WTC11 (cell line): ENCODE results near the gene SERPINE2. TPM values are rescaled to one million over a fixed set of nuclear protein-coding genes. Genes with fewer than 3 reads are reported as not detected.

Experiments used
- AR ChIP-seq: fragments of 250-450 bp; sonication (Bioruptor Pico); IDR thresholded peaks from 2 replicates; pipeline ENCODE4 v1.9.0; 2021; ENCODE audit warnings: mild to moderate bottlenecking
- CREB1 ChIP-seq: sonication (generic); formaldehyde crosslinking; IDR thresholded peaks from 2 replicates; pipeline ENCODE4 v1.8.0; 2023; ENCODE audit warnings: mild to moderate bottlenecking, missing genetic modification reagents
- CTCF ChIP-seq: fragments of 200-600 bp; IDR thresholded peaks from 2 replicates; pipeline ENCODE4 v1.8.0; 2022; ENCODE audit warnings: antibody characterized with exemption
- E2F4 ChIP-seq: sonication (generic); formaldehyde crosslinking; IDR thresholded peaks from 2 replicates; pipeline ENCODE4 v1.8.1; 2022; ENCODE audit warnings: low read depth, mild to moderate bottlenecking, moderate library complexity, missing genetic modification reagents, borderline replicate concordance
- ELF4 ChIP-seq: sonication (generic); formaldehyde crosslinking; IDR thresholded peaks from 2 replicates; pipeline ENCODE4 v1.8.1; 2022; ENCODE audit warnings: low read depth, mild to moderate bottlenecking, moderate library complexity, missing genetic modification reagents
- ESRRA ChIP-seq: sonication (generic); formaldehyde crosslinking; IDR thresholded peaks from 2 replicates; pipeline ENCODE4 v1.8.1; 2022; ENCODE audit warnings: mild to moderate bottlenecking, missing genetic modification reagents, borderline replicate concordance
- FOXJ3 ChIP-seq: sonication (generic); formaldehyde crosslinking; IDR thresholded peaks from 2 replicates; pipeline ENCODE4 v1.9.0; 2021; ENCODE audit warnings: missing genetic modification reagents, mild to moderate bottlenecking, borderline replicate concordance
- FOXP1 ChIP-seq: sonication (generic); formaldehyde crosslinking; IDR thresholded peaks from 2 replicates; pipeline ENCODE4 v1.8.0; 2022; ENCODE audit warnings: missing genetic modification reagents, mild to moderate bottlenecking, moderate library complexity, borderline replicate concordance
- HMGA2 ChIP-seq: fragments of 250-450 bp; sonication (Bioruptor Pico); IDR thresholded peaks from 2 replicates; pipeline ENCODE4 v1.4.0; 2021; ENCODE audit warnings: mild to moderate bottlenecking, moderate library complexity
- JUN ChIP-seq: sonication (generic); formaldehyde crosslinking; IDR thresholded peaks from 2 replicates; pipeline ENCODE4 v1.8.0; 2023; ENCODE audit warnings: mild to moderate bottlenecking, missing genetic modification reagents
- NFYB ChIP-seq: sonication (generic); formaldehyde crosslinking; conservative IDR thresholded peaks from 2 replicates; pipeline ENCODE4 v1.8.0; 2022; ENCODE audit warnings: low read depth, missing genetic modification reagents
- OVOL2 ChIP-seq: fragments of 250-450 bp; sonication (Bioruptor Pico); IDR thresholded peaks from 2 replicates; pipeline ENCODE4 v1.9.0; 2021; ENCODE audit warnings: mild to moderate bottlenecking, borderline replicate concordance
- SMAD4 ChIP-seq: sonication (generic); formaldehyde crosslinking; IDR thresholded peaks from 2 replicates; pipeline ENCODE4 v1.8.0; 2022; ENCODE audit warnings: mild to moderate bottlenecking, missing genetic modification reagents
- SOX15 ChIP-seq: fragments of 250-450 bp; sonication (Bioruptor Pico); IDR thresholded peaks from 2 replicates; pipeline ENCODE4 v1.9.0; 2021; ENCODE audit warnings: mild to moderate bottlenecking
- ZNF263 ChIP-seq: sonication (generic); formaldehyde crosslinking; IDR thresholded peaks from 2 replicates; pipeline ENCODE4 v1.8.1; 2022; ENCODE audit warnings: low read depth, mild to moderate bottlenecking, moderate library complexity, missing genetic modification reagents
- ZNF317 ChIP-seq: sonication (generic); formaldehyde crosslinking; IDR thresholded peaks from 2 replicates; pipeline ENCODE4 v1.8.1; 2023; ENCODE audit warnings: low read depth, mild to moderate bottlenecking, moderate library complexity, missing genetic modification reagents, borderline replicate concordance
- ZNF423 ChIP-seq: fragments of 250-450 bp; sonication (Bioruptor Pico); IDR thresholded peaks from 2 replicates; pipeline ENCODE4 v2.1.2; 2022; ENCODE audit warnings: mild to moderate bottlenecking, moderate library complexity
- total RNA-seq: library from RNA; stranded (reverse); gene quantifications from 3 replicates; pipeline ENCODE4 v1.2.3, GENCODE V29; 2021
- TF ChIP-seq, protein P1 (sequence below): fragments of 250-450 bp; sonication (Bioruptor Pico); IDR thresholded peaks from 2 replicates; pipeline ENCODE4 v2.1.2; 2022; ENCODE audit warnings: mild to moderate bottlenecking, moderate library complexity
- TF ChIP-seq, protein P2 (sequence below): sonication (generic); formaldehyde crosslinking; IDR thresholded peaks from 2 replicates; pipeline ENCODE4 v1.8.1; 2023; ENCODE audit warnings: mild to moderate bottlenecking, moderate library complexity, missing genetic modification reagents
- TF ChIP-seq, protein P3 (sequence below): sonication (generic); formaldehyde crosslinking; IDR thresholded peaks from 2 replicates; pipeline ENCODE4 v1.8.1; 2022; ENCODE audit warnings: mild to moderate bottlenecking, missing genetic modification reagents, moderate library complexity, borderline replicate concordance
- TF ChIP-seq, protein P4 (sequence below): fragments of 250-450 bp; sonication (Bioruptor Pico); conservative IDR thresholded peaks from 2 replicates; pipeline ENCODE4 v1.9.0; 2021; ENCODE audit warnings: mild to moderate bottlenecking
- TF ChIP-seq, protein P5 (sequence below): sonication (generic); formaldehyde crosslinking; IDR thresholded peaks from 2 replicates; pipeline ENCODE4 v1.8.0; 2022; ENCODE audit warnings: missing genetic modification reagents

The SERPINE2 gene
- total RNA-seq, 1 experiment from 2014 or later: 60.4 TPM

- TF ChIP-seq, protein P1, sequence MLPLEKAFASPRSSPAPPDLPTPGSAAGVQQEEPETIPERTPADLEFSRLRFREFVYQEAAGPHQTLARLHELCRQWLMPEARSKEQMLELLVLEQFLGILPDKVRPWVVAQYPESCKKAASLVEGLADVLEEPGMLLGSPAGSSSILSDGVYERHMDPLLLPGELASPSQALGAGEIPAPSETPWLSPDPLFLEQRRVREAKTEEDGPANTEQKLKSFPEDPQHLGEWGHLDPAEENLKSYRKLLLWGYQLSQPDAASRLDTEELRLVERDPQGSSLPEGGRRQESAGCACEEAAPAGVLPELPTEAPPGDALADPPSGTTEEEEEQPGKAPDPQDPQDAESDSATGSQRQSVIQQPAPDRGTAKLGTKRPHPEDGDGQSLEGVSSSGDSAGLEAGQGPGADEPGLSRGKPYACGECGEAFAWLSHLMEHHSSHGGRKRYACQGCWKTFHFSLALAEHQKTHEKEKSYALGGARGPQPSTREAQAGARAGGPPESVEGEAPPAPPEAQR: no peak
- no peak for TF ChIP-seq ZNF317
- TF ChIP-seq E2F4 (CRISPR knock-in tag): no peak; the same call in 1 of the 2 replicates
- TF ChIP-seq HMGA2: no peak
- no peak for TF ChIP-seq SOX15
- no peak for TF ChIP-seq FOXJ3 (CRISPR knock-in tag)
- TF ChIP-seq ZNF263 (CRISPR knock-in tag): no peak
- TF ChIP-seq AR (CRISPR knock-in tag): no peak
- TF ChIP-seq CTCF: no peak
- TF ChIP-seq, protein P2, sequence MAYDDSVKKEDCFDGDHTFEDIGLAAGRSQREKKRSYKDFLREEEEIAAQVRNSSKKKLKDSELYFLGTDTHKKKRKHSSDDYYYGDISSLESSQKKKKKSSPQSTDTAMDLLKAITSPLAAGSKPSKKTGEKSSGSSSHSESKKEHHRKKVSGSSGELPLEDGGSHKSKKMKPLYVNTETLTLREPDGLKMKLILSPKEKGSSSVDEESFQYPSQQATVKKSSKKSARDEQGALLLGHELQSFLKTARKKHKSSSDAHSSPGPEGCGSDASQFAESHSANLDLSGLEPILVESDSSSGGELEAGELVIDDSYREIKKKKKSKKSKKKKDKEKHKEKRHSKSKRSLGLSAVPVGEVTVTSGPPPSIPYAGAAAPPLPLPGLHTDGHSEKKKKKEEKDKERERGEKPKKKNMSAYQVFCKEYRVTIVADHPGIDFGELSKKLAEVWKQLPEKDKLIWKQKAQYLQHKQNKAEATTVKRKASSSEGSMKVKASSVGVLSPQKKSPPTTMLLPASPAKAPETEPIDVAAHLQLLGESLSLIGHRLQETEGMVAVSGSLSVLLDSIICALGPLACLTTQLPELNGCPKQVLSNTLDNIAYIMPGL (CRISPR knock-in tag): peak; percentile 97
- no peak for TF ChIP-seq JUN (CRISPR knock-in tag)
- TF ChIP-seq, protein P3, sequence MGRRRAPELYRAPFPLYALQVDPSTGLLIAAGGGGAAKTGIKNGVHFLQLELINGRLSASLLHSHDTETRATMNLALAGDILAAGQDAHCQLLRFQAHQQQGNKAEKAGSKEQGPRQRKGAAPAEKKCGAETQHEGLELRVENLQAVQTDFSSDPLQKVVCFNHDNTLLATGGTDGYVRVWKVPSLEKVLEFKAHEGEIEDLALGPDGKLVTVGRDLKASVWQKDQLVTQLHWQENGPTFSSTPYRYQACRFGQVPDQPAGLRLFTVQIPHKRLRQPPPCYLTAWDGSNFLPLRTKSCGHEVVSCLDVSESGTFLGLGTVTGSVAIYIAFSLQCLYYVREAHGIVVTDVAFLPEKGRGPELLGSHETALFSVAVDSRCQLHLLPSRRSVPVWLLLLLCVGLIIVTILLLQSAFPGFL (CRISPR knock-in tag): no peak
- TF ChIP-seq FOXP1 (CRISPR knock-in tag): peak; percentile 80
- 0 out of 2 replicates have a peak, but pooled peaks have one; percentile 57 for TF ChIP-seq ESRRA (CRISPR knock-in tag)
- TF ChIP-seq CREB1: no peak
- TF ChIP-seq SMAD4 (CRISPR knock-in tag): no peak
- TF ChIP-seq, protein P4, sequence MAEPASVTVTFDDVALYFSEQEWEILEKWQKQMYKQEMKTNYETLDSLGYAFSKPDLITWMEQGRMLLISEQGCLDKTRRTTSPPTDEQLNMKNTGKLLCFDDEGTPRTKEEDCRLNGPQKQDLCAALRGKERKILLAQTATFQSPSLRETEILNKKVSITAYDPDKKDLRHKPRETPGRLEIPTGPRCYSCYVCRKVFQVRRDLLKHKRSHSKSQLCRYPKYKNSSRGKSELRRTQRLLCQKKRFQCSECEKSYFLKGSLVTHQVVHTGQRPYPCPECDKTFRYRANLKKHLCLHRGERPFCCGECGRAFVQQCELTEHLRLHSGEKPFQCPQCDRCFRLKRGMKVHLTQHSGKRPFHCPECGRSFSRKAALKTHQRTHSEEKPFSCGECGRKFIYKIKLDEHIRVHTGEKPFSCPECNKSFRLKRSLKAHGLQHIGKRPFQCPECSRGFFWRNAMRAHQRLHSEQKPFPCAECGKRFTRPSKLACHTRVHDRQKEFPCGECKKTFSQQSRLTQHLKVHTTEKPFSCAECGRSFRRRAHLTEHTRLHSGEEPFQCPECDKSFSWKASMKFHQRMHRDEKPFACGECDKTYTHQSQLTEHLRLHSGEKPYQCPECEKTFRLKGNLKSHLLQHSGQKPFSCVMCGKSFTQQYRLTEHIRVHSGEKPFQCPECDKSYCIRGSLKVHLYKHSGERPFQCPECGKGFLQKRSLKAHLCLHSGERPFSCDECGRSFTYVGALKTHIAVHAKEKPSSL: no peak
- TF ChIP-seq NFYB (CRISPR knock-in tag): no peak
- TF ChIP-seq, protein P5, sequence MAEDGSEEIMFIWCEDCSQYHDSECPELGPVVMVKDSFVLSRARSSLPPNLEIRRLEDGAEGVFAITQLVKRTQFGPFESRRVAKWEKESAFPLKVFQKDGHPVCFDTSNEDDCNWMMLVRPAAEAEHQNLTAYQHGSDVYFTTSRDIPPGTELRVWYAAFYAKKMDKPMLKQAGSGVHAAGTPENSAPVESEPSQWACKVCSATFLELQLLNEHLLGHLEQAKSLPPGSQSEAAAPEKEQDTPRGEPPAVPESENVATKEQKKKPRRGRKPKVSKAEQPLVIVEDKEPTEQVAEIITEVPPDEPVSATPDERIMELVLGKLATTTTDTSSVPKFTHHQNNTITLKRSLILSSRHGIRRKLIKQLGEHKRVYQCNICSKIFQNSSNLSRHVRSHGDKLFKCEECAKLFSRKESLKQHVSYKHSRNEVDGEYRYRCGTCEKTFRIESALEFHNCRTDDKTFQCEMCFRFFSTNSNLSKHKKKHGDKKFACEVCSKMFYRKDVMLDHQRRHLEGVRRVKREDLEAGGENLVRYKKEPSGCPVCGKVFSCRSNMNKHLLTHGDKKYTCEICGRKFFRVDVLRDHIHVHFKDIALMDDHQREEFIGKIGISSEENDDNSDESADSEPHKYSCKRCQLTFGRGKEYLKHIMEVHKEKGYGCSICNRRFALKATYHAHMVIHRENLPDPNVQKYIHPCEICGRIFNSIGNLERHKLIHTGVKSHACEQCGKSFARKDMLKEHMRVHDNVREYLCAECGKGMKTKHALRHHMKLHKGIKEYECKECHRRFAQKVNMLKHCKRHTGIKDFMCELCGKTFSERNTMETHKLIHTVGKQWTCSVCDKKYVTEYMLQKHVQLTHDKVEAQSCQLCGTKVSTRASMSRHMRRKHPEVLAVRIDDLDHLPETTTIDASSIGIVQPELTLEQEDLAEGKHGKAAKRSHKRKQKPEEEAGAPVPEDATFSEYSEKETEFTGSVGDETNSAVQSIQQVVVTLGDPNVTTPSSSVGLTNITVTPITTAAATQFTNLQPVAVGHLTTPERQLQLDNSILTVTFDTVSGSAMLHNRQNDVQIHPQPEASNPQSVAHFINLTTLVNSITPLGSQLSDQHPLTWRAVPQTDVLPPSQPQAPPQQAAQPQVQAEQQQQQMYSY: peak; percentile 83
- TF ChIP-seq ELF4: no peak
- TF ChIP-seq OVOL2 (CRISPR knock-in tag): no peak
- no peak for TF ChIP-seq ZNF423 (CRISPR knock-in tag)
Observed at GRCh38 chr2:223944703-223945531, 94.2 kb downstream of the SERPINE2 start, which contains the start of gene WDFY1 (continued).
